GM12878 (cell line): ENCODE data around the gene NLGN3. TPM values are rescaled to one million over a fixed set of nuclear protein-coding genes. Genes with fewer than 3 reads are reported as not detected.

Experiments
- ATAC-seq: fragments of 200-7000 bp; cut with Tn5 transposase; 3 replicates; pipeline ENCODE4 v1.9.1; 2020; ENCODE audit warnings: mild to moderate bottlenecking, moderate library complexity
- BruUV-seq: library from RNA; stranded (reverse); fragments of 400-500 nt; replicated peaks from 2 replicates; lab custom pipeline; 2021; lab: Mats Ljungman, UMichigan
- CTCF ChIA-PET: fragments of 300-600 bp; sonication (Branson Sonifier 250); formaldehyde crosslinking; extraction: SDS; loops from one replicate; lab custom pipeline; 2021; ENCODE audit warnings: inconsistent platforms; lab: Yijun Ruan, JAX
- POLR2A ChIA-PET: fragments of 350-600 bp; formaldehyde crosslinking; extraction: SDS; loops from one replicate; lab custom pipeline; 2021; ENCODE audit warnings: inconsistent platforms; lab: Charles Lee
- RAD21 ChIA-PET: fragments of 300-600 bp; sonication (Branson Sonifier 250); formaldehyde crosslinking; loops from one replicate; lab custom pipeline; 2023; ENCODE audit warnings: antibody characterized with exemption; ENCODE audit not compliant: unreplicated experiment; lab: Charles Lee
- SMC1A ChIA-PET: fragments of 300-600 bp; sonication (Branson Sonifier 250); formaldehyde crosslinking; loops from one replicate; lab custom pipeline; 2023; ENCODE audit not compliant: unreplicated experiment, uncharacterized antibody; lab: Charles Lee
- DNase-seq: peaks from one replicate; pipeline ENCODE4 v3.0.0-alpha.2; 2011; ENCODE audit warnings: low read depth, low spot score
- FAIRE-seq: peaks from 3 replicates; lab custom pipeline; 2011; peaks lifted over from hg19 to GRCh38; lab: Jason Lieb, UNC
- H2AFZ ChIP-seq: 2 replicates; pipeline ENCODE4 v1.6.0; 2011; ENCODE audit warnings: low read depth, low read length, control low read depth; ENCODE audit not compliant: control insufficient read depth
- H3K27ac ChIP-seq: 2 replicates; pipeline ENCODE4 v1.5.1; 2011; ENCODE audit warnings: control low read depth; ENCODE audit not compliant: control insufficient read depth, insufficient read depth
- H3K27me3 ChIP-seq, 2 experiments: replicated peaks in 1 of 2; 2 replicates each; pipeline versions ENCODE4 v1.6.0 to v1.6.1; 2011; ENCODE audit warnings: low read length in 1 of 2; ENCODE audit not compliant: control insufficient read depth in 2 of 2, insufficient read depth in 2 of 2
- H3K36me3 ChIP-seq, 2 experiments: 2 replicates each; pipeline ENCODE4 v1.5.1; 2011; ENCODE audit warnings: low read length in 1 of 2; ENCODE audit not compliant: control insufficient read depth in 2 of 2, insufficient read depth in 2 of 2
- H3K4me1 ChIP-seq: 2 replicates; pipeline ENCODE4 v1.6.1; 2011; ENCODE audit warnings: mild to moderate bottlenecking, low read length, moderate library complexity, mixed read lengths; ENCODE audit not compliant: control insufficient read depth, insufficient read depth
- H3K4me2 ChIP-seq: 2 replicates; pipeline ENCODE4 v1.6.0; 2011; ENCODE audit warnings: control low read depth; ENCODE audit not compliant: control insufficient read depth, insufficient read depth
- H3K4me3 ChIP-seq: fragments of 200-600 bp; sonication (generic); 2 replicates; pipeline ENCODE4 v1.5.1; 2016
- H3K79me2 ChIP-seq: 2 replicates; pipeline ENCODE4 v1.6.0; 2011; ENCODE audit warnings: low read length; ENCODE audit not compliant: control insufficient read depth, insufficient read depth
- H3K9ac ChIP-seq: 2 replicates; pipeline ENCODE4 v1.8.0; 2011; ENCODE audit warnings: low read length, control low read depth, mixed read lengths; ENCODE audit not compliant: control insufficient read depth, insufficient read depth
- H3K9me3 ChIP-seq: replicated peaks from 3 replicates; pipeline ENCODE4 v1.5.1; 2011; ENCODE audit warnings: mild to moderate bottlenecking, low read length; ENCODE audit not compliant: control insufficient read depth, insufficient read depth
- H4K20me1 ChIP-seq: 2 replicates; pipeline ENCODE4 v1.6.0; 2011; ENCODE audit not compliant: control insufficient read depth, insufficient read depth
- CHD1 ChIP-seq: IDR thresholded peaks from 2 replicates; pipeline ENCODE4 v1.6.1; 2012; ENCODE audit warnings: low read depth, low read length, improper control_type of control experiment
- EZH2 ChIP-seq: IDR thresholded peaks from 2 replicates; pipeline ENCODE4 v1.6.1; 2012; ENCODE audit warnings: low read depth, mild to moderate bottlenecking, control low read depth, inconsistent platforms, low read length, borderline replicate concordance; ENCODE audit not compliant: control insufficient read depth
- GABPA ChIP-seq: IDR thresholded peaks from 2 replicates; pipeline ENCODE4 v1.6.1; 2014; ENCODE audit warnings: antibody characterized with exemption, low read depth, mild to moderate bottlenecking, inconsistent platforms
- GATAD2B ChIP-seq: fragments of 450-650 bp; conservative IDR thresholded peaks from 2 replicates; pipeline ENCODE4 v1.6.1; 2017; ENCODE audit warnings: low read depth, mild to moderate bottlenecking, moderate library complexity
- HDGF ChIP-seq: fragments of 450-650 bp; IDR thresholded peaks from 2 replicates; pipeline ENCODE4 v1.6.1; 2016; ENCODE audit warnings: antibody characterized with exemption
- MTA2 ChIP-seq: fragments of 450-650 bp; IDR thresholded peaks from 2 replicates; pipeline ENCODE4 v1.6.1; 2016; ENCODE audit warnings: low read depth, mild to moderate bottlenecking, moderate library complexity
- MXI1 ChIP-seq: fragments of 150-350 bp; IDR thresholded peaks from 2 replicates; pipeline ENCODE4 v1.6.1; 2011; ENCODE audit warnings: low read depth, mild to moderate bottlenecking, inconsistent platforms, low read length, improper control_type of control experiment
- NR2C1 ChIP-seq: fragments of 450-650 bp; IDR thresholded peaks from 2 replicates; pipeline ENCODE4 v1.6.1; 2017; ENCODE audit warnings: antibody characterized with exemption, mild to moderate bottlenecking, moderate library complexity
- PAX8 ChIP-seq: fragments of 450-650 bp; IDR thresholded peaks from 2 replicates; pipeline ENCODE4 v1.6.1; 2017; ENCODE audit warnings: mild to moderate bottlenecking, moderate library complexity
- RELA ChIP-seq: fragments of 450-650 bp; IDR thresholded peaks from 2 replicates; pipeline ENCODE4 v1.8.0; 2014; ENCODE audit warnings: borderline replicate concordance; ENCODE audit not compliant: partially characterized antibody
- ZNF274 ChIP-seq: IDR thresholded peaks from one replicate; pipeline ENCODE4 v1.8.0; 2011; ENCODE audit not compliant: insufficient read length, insufficient read depth
- ZZZ3 ChIP-seq: IDR thresholded peaks from 2 replicates; pipeline ENCODE4 v1.6.1; 2011; ENCODE audit warnings: low read depth; ENCODE audit not compliant: control insufficient read depth, insufficient read length
- WGBS: methylation state at CpG from one replicate; pipeline ENCODE4 v1.1.6; 2016; ENCODE audit warnings: low lambda C conversion rate; ENCODE audit not compliant: insufficient replicate concordance, insufficient coverage; ENCODE audit errors: missing lambda C conversion rate; 5-methylcytosine and 5-hydroxymethylcytosine counted together
- in situ Hi-C: fragments of 300-500 bp; cut with MboI; formaldehyde crosslinking; loops from 9 replicates; pipeline ENCODE4 v1.14.3; 2018; ENCODE audit warnings: mixed read lengths
- intact Hi-C: fragments of 100-400 bp; cut with micrococcal nuclease; formaldehyde crosslinking; loops from one replicate; pipeline ENCODE4 v1.14.2; 2022; ENCODE audit not compliant: unreplicated experiment
- polyA plus RNA-seq, 11 experiments: library from polyadenylated mRNA; depleted of rRNA in 4 of 11; unstranded in 6 of 11; stranded (reverse) in 5 of 11; fragments of >200 nt; fragmentation: Nextera tagmentation in 4 of 11; fragmentation: Illumina TruSeq in 1 of 11; extraction: Ambion mirVana in 4 of 11; extraction: Trizol in 1 of 11; gene quantifications; 1 replicate in 1 of 11; 2 replicates in 10 of 11; pipeline versions ENCODE4 v1.2.1 to v1.2.3, GENCODE V29; 2011 to 2016; ENCODE audit warnings: inconsistent platforms in 2 of 11, missing spikeins in 2 of 11, low read depth in 1 of 11
- total RNA-seq, 4 experiments: library from RNA; depleted of rRNA in 3 of 4; stranded (reverse); fragments of >200 nt in 3 of 4; fragmentation: Illumina TruSeq in 1 of 4; extraction: Trizol in 1 of 4; gene quantifications; 2 replicates each; pipeline versions ENCODE4 v1.2.1 to v1.2.3, GENCODE V29; 2013 to 2021
- TF ChIP-seq, protein P1 (sequence below): IDR thresholded peaks from 2 replicates; pipeline ENCODE4 v1.6.1; 2011; ENCODE audit warnings: borderline replicate concordance, low read depth, mild to moderate bottlenecking, moderate library complexity, mixed read lengths, low read length; ENCODE audit not compliant: insufficient read depth; ENCODE audit errors: extremely low read length
- TF ChIP-seq, protein P2 (sequence below): IDR thresholded peaks from 2 replicates; pipeline ENCODE4 v1.6.1; 2012; ENCODE audit warnings: mild to moderate bottlenecking, low read depth, low read length
- TF ChIP-seq, protein P3 (sequence below): fragments of 450-650 bp; conservative IDR thresholded peaks from 2 replicates; pipeline ENCODE4 v1.6.1; 2017; ENCODE audit warnings: mild to moderate bottlenecking, moderate library complexity

Gene NLGN3
- total and polyA plus RNA-seq, 10 of the 15 experiments (the other 5 are each of a cell fraction or from before 2014, with no cell fraction given) = 0.07 to 0.73 (median 0.28) TPM

DNA sequence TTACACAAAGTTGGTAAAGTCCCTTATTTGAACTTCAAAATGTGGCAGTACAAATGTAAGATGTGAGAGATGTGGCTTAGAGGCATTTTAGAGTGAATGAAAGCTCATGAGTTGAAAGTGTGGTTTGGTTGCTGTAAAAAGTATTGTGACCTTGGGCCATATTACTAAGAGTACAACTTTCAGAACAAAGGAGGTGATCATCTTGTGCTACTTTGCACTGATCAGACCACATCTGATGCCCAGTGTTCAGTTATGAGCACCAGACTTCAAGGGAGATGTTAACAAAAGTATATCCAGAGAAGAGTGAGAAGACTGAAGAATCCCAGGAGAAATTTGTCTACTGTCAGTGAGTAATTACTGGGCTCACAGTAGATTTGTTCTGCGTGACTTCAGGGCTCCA, 30.2 kb downstream of the NLGN3 start (continued):
- no peak for TF ChIP-seq MTA2
- TF ChIP-seq, protein P1, sequence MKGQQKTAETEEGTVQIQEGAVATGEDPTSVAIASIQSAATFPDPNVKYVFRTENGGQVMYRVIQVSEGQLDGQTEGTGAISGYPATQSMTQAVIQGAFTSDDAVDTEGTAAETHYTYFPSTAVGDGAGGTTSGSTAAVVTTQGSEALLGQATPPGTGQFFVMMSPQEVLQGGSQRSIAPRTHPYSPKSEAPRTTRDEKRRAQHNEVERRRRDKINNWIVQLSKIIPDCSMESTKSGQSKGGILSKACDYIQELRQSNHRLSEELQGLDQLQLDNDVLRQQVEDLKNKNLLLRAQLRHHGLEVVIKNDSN = no peak
- no peak for TF ChIP-seq NR2C1
- TF ChIP-seq, protein P2, sequence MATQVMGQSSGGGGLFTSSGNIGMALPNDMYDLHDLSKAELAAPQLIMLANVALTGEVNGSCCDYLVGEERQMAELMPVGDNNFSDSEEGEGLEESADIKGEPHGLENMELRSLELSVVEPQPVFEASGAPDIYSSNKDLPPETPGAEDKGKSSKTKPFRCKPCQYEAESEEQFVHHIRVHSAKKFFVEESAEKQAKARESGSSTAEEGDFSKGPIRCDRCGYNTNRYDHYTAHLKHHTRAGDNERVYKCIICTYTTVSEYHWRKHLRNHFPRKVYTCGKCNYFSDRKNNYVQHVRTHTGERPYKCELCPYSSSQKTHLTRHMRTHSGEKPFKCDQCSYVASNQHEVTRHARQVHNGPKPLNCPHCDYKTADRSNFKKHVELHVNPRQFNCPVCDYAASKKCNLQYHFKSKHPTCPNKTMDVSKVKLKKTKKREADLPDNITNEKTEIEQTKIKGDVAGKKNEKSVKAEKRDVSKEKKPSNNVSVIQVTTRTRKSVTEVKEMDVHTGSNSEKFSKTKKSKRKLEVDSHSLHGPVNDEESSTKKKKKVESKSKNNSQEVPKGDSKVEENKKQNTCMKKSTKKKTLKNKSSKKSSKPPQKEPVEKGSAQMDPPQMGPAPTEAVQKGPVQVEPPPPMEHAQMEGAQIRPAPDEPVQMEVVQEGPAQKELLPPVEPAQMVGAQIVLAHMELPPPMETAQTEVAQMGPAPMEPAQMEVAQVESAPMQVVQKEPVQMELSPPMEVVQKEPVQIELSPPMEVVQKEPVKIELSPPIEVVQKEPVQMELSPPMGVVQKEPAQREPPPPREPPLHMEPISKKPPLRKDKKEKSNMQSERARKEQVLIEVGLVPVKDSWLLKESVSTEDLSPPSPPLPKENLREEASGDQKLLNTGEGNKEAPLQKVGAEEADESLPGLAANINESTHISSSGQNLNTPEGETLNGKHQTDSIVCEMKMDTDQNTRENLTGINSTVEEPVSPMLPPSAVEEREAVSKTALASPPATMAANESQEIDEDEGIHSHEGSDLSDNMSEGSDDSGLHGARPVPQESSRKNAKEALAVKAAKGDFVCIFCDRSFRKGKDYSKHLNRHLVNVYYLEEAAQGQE = no peak
- no peak for TF ChIP-seq GABPA
- TF ChIP-seq EZH2 = no peak

DNA sequence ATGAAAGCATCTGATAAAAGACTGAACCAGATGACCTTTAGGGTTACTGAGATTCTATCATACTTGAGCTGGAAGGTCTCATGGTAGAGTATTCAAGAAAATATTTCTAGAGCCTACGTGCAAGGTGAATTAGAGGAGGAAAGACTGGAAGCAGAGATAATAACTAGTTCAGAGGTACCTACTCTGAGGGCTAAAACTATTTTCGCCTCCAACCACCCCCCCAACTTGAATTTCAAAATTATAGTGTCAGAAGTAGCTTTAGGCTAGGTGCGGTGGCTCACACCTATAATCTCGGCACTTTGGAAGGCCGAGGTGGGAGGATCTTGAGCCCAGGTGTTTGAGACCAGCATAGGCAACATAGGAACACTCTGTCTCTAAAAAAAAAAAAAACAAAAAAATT, 30.9 kb downstream of the NLGN3 start:
- Histone ChIP-seq H3K4me2 (no peak overlapping the region), H3K27me3 (no peaks in the 10 kb centered on the region), H3K9ac (no peak overlapping the region), H3K27ac (no peak overlapping the region), H3K36me3 (peaks cover 0 to 3% of the 10 kb centered on the region in 2 experiments; a peak in 1 of 4 replicates), H3K9me3 (no peaks in the 10 kb centered on the region), H3K4me1 (no peaks in the 10 kb centered on the region), H3K4me3 (no peak overlapping the region), H4K20me1 (no peaks in the 10 kb centered on the region), H3K79me2 (no peaks in the 10 kb centered on the region), H2AFZ (no peak overlapping the region)
- no peak for ATAC-seq
- DNase-seq = no peak
- SMC1A ChIA-PET = no interaction called here
- RAD21 ChIA-PET = no interaction called here
- CTCF ChIA-PET = interaction anchor here (0.6 kb wide), 1 partner anchor 36 kb away, joined by 3 read pairs; no protein-coding TSS in a partner anchor
- intact Hi-C loops = no loop called here
- no TSS peak for BruUV-seq
- TF ChIP-seq RELA (no peak), PAX8 (no peak), ZZZ3 (no peak), HDGF (no peak), GATAD2B (no peak), MXI1 (no peak), CHD1 (no peak), ZNF274 (no peak)
- TF ChIP-seq, protein P3, sequence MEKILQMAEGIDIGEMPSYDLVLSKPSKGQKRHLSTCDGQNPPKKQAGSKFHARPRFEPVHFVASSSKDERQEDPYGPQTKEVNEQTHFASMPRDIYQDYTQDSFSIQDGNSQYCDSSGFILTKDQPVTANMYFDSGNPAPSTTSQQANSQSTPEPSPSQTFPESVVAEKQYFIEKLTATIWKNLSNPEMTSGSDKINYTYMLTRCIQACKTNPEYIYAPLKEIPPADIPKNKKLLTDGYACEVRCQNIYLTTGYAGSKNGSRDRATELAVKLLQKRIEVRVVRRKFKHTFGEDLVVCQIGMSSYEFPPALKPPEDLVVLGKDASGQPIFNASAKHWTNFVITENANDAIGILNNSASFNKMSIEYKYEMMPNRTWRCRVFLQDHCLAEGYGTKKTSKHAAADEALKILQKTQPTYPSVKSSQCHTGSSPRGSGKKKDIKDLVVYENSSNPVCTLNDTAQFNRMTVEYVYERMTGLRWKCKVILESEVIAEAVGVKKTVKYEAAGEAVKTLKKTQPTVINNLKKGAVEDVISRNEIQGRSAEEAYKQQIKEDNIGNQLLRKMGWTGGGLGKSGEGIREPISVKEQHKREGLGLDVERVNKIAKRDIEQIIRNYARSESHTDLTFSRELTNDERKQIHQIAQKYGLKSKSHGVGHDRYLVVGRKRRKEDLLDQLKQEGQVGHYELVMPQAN = no peak
- FAIRE-seq = no peak
- POLR2A ChIA-PET = interaction anchor here (0.6 kb wide), 1 partner anchor 16 kb away, joined by 5 read pairs; no protein-coding TSS in a partner anchor
- WGBS = 70% methylated on average over 5 of the region's 5 CpGs
- in situ Hi-C loops = loop anchor here (5.0 kb wide), 1 partner anchor 403 kb away; no protein-coding TSS in a partner anchor
